Liver (tissue), 9 donors: Measurements from ENCODE around the gene HSF2BP. TPM values are rescaled to one million over a fixed set of nuclear protein-coding genes. Genes with fewer than 3 reads are reported as not detected.

Source experiments
- DNase-seq: peaks from one replicate; pipeline ENCODE4 v3.0.0-alpha.2; 2017; ENCODE audit warnings: low spot score
- H3K27ac ChIP-seq, 2 donors: one replicate each; pipeline ENCODE4 v1.7.0; 2013; ENCODE audit warnings: inconsistent platforms in 2 of 2, low read length in 2 of 2, control low read depth in 1 of 2, low read depth in 1 of 2, mild to moderate bottlenecking in 1 of 2
- H3K27me3 ChIP-seq, 4 donors: one replicate each; pipeline versions ENCODE4 v1.6.1 to v1.7.0; 2013; ENCODE audit warnings: low read length in 3 of 4, inconsistent platforms in 1 of 4, mild to moderate bottlenecking in 1 of 4, moderate library complexity in 1 of 4; ENCODE audit not compliant: control insufficient read depth in 4 of 4, insufficient read depth in 4 of 4
- H3K36me3 ChIP-seq, 4 donors: one replicate each; pipeline versions ENCODE4 v1.6.1 to v1.7.0; 2013; ENCODE audit warnings: low read length in 3 of 4, mild to moderate bottlenecking in 3 of 4, low read depth in 1 of 4, moderate library complexity in 1 of 4; ENCODE audit not compliant: control insufficient read depth in 4 of 4, insufficient read depth in 3 of 4
- H3K4me1 ChIP-seq, 4 donors: one replicate each; pipeline versions ENCODE4 v1.6.1 to v1.7.0; 2013; ENCODE audit warnings: low read length in 3 of 4, mild to moderate bottlenecking in 3 of 4, moderate library complexity in 1 of 4; ENCODE audit not compliant: control insufficient read depth in 4 of 4, insufficient read depth in 4 of 4
- H3K4me3 ChIP-seq, 3 donors: one replicate each; pipeline versions ENCODE4 v1.6.1 to v1.7.0; 2013; ENCODE audit warnings: low read length in 3 of 3, control low read depth in 1 of 3, low read depth in 1 of 3, mild to moderate bottlenecking in 1 of 3
- H3K9ac ChIP-seq, 2 donors: one replicate each; pipeline ENCODE4 v1.7.0; 2013; ENCODE audit warnings: low read length in 2 of 2, mild to moderate bottlenecking in 2 of 2, moderate library complexity in 2 of 2, control low read depth in 1 of 2, low read depth in 1 of 2
- H3K9me3 ChIP-seq, 4 donors: one replicate each; pipeline versions ENCODE4 v1.6.1 to v1.7.0; 2013; ENCODE audit warnings: low read length in 3 of 4; ENCODE audit not compliant: control insufficient read depth in 4 of 4
- ATF3 ChIP-seq: IDR thresholded peaks from 2 replicates; pipeline ENCODE4 v1.6.1; 2016; ENCODE audit warnings: antibody characterized with exemption
- CTCF ChIP-seq: fragments of 150-350 bp; IDR thresholded peaks from 2 replicates; pipeline ENCODE4 v1.5.1; 2017; ENCODE audit warnings: improper control_type of control experiment, low read depth, low read length; ENCODE audit not compliant: missing input control
- EGR1 ChIP-seq, 2 donors: IDR thresholded peaks; 2 replicates each; pipeline ENCODE4 v1.6.1; 2016 to 2018; ENCODE audit warnings: antibody characterized with exemption in 2 of 2, low read depth in 2 of 2
- FOXA1 ChIP-seq: IDR thresholded peaks from 2 replicates; pipeline ENCODE4 v1.6.1; 2016; ENCODE audit warnings: antibody characterized with exemption
- FOXA2 ChIP-seq: IDR thresholded peaks from 2 replicates; pipeline ENCODE4 v1.6.1; 2016; ENCODE audit warnings: antibody characterized with exemption
- GABPA ChIP-seq, 2 donors: IDR thresholded peaks in 1 of 2; conservative IDR thresholded peaks in 1 of 2; 2 replicates each; pipeline ENCODE4 v1.6.1; 2016; ENCODE audit warnings: antibody characterized with exemption in 2 of 2, mild to moderate bottlenecking in 1 of 2, moderate library complexity in 1 of 2
- HNF4A ChIP-seq, 2 donors: conservative IDR thresholded peaks; 2 replicates each; pipeline ENCODE4 v1.6.1; 2016; ENCODE audit warnings: antibody characterized with exemption in 2 of 2, mild to moderate bottlenecking in 2 of 2
- HNF4G ChIP-seq: IDR thresholded peaks from 2 replicates; pipeline ENCODE4 v1.6.1; 2016; ENCODE audit warnings: antibody characterized with exemption
- JUND ChIP-seq, 2 donors: IDR thresholded peaks; 2 replicates each; pipeline ENCODE4 v1.6.1; 2016; ENCODE audit warnings: antibody characterized with exemption in 2 of 2
- MAX ChIP-seq: IDR thresholded peaks from 2 replicates; pipeline ENCODE4 v1.6.1; 2016; ENCODE audit warnings: antibody characterized with exemption
- NR2F2 ChIP-seq: IDR thresholded peaks from 2 replicates; pipeline ENCODE4 v1.6.1; 2016; ENCODE audit warnings: antibody characterized with exemption
- RAD21 ChIP-seq, 2 donors: IDR thresholded peaks; 2 replicates each; pipeline ENCODE4 v1.6.1; 2016; ENCODE audit warnings: antibody characterized with exemption in 2 of 2, mild to moderate bottlenecking in 2 of 2
- REST ChIP-seq: IDR thresholded peaks from 2 replicates; pipeline ENCODE4 v1.6.1; 2016; ENCODE audit warnings: antibody characterized with exemption, mild to moderate bottlenecking
- RXRA ChIP-seq, 2 donors: IDR thresholded peaks; 2 replicates each; pipeline ENCODE4 v1.6.1; 2017 to 2018; ENCODE audit warnings: antibody characterized with exemption in 2 of 2, mild to moderate bottlenecking in 1 of 2
- SP1 ChIP-seq: IDR thresholded peaks from 2 replicates; pipeline ENCODE4 v1.6.1; 2018; ENCODE audit warnings: antibody characterized with exemption, mild to moderate bottlenecking
- TAF1 ChIP-seq: conservative IDR thresholded peaks from 2 replicates; pipeline ENCODE4 v1.6.1; 2016; ENCODE audit warnings: antibody characterized with exemption, mild to moderate bottlenecking
- YY1 ChIP-seq: IDR thresholded peaks from 2 replicates; pipeline ENCODE4 v1.6.1; 2016; ENCODE audit warnings: antibody characterized with exemption, mild to moderate bottlenecking
- ZBTB33 ChIP-seq: IDR thresholded peaks from 2 replicates; pipeline ENCODE4 v1.6.1; 2016; ENCODE audit warnings: antibody characterized with exemption
- WGBS: extraction: QIAGEN DNeasy Blood & Tissue Kit; methylation state at CpG from one replicate; pipeline ENCODE4 v1.1.7; 2013; 5-methylcytosine and 5-hydroxymethylcytosine counted together
- polyA plus RNA-seq, 2 donors: library from polyadenylated mRNA; stranded (reverse) in 1 of 2; unstranded in 1 of 2; fragments of 200-250 nt in 1 of 2; fragments of >200 nt in 1 of 2; fragmentation: Nextera tagmentation in 1 of 2; extraction: Ambion mirVana in 1 of 2; gene quantifications; one replicate each; pipeline versions ENCODE4 v1.2.1 to v1.2.3, GENCODE V29; 2013 to 2015
- total RNA-seq, 2 donors: library from RNA; depleted of rRNA; stranded (reverse); fragments of >200 nt; gene quantifications; one replicate each; pipeline ENCODE4 v1.2.3, GENCODE V29; 2014
- donor health status: healthy.
- donor health status: healthy.
- donor health status: healthy.
- donor health status: healthy.
- donor health status: healthy.

The HSF2BP gene
- total and polyA plus RNA-seq, 4 donors = 0.14 to 0.33 (median 0.16) TPM; not detected in 1

GRCh38 chr21:43572446-43572845 lies 86.8 kb downstream of the HSF2BP start:
- no peaks in the 10 kb centered on the region for H3K9me3 ChIP-seq
- H3K27me3 ChIP-seq = no peaks in the 10 kb centered on the region
- WGBS = 85% methylated on average over 5 of the region's 5 CpGs
- no peaks in the 10 kb centered on the region for H3K4me1 ChIP-seq
- TF ChIP-seq ZBTB33 = no peak
- TF ChIP-seq HNF4A (conservative IDR thresholded peaks at IDR 0.05) = no peak
- TF ChIP-seq TAF1 = no peak
- TF ChIP-seq SP1 = no peak
- TF ChIP-seq HNF4G = no peak
- TF ChIP-seq FOXA2 = no peak
- TF ChIP-seq YY1 = no peak
- no peak for TF ChIP-seq GABPA (IDR thresholded peaks at IDR 0.05 in 1 of 2, conservative IDR thresholded peaks at IDR 0.05 in 1 of 2)
- no peak for TF ChIP-seq RAD21 (IDR thresholded peaks at IDR 0.05)
- TF ChIP-seq CTCF = no peak
- no peak for TF ChIP-seq REST
- TF ChIP-seq ATF3 = no peak
- no peak for TF ChIP-seq MAX
- no peak for TF ChIP-seq JUND (IDR thresholded peaks at IDR 0.05)
- no peak overlapping the region for H3K27ac ChIP-seq
- no peaks in the 10 kb centered on the region for H3K36me3 ChIP-seq
- no peak for DNase-seq
- H3K4me3 ChIP-seq = no peak overlapping the region
- H3K9ac ChIP-seq = no peak overlapping the region

GRCh38 chr21:43571976-43572375 lies 87.3 kb downstream of the HSF2BP start:
- WGBS = 87% methylated on average over 6 of the region's 6 CpGs
- no peaks in the 10 kb centered on the region for H3K9me3 ChIP-seq
- no peak overlapping the region for H3K27ac ChIP-seq
- H3K4me1 ChIP-seq = no peaks in the 10 kb centered on the region
- no peak for DNase-seq
- no peaks in the 10 kb centered on the region for H3K27me3 ChIP-seq
- no peak overlapping the region for H3K4me3 ChIP-seq
- no peak overlapping the region for H3K9ac ChIP-seq
- no peaks in the 10 kb centered on the region for H3K36me3 ChIP-seq
- TF ChIP-seq EGR1 (IDR thresholded peaks at IDR 0.05; ENCODE audit: low read depth in 2 of 2) (no peak), SP1 (no peak), NR2F2 (no peak), JUND (IDR thresholded peaks at IDR 0.05) (no peak), HNF4G (no peak), ZBTB33 (no peak), ATF3 (no peak), CTCF (no peak), RAD21 (IDR thresholded peaks at IDR 0.05) (no peak), FOXA2 (no peak), HNF4A (conservative IDR thresholded peaks at IDR 0.05) (no peak), YY1 (no peak), MAX (no peak), TAF1 (no peak), FOXA1 (no peak), RXRA (IDR thresholded peaks at IDR 0.05) (no peak), GABPA (IDR thresholded peaks at IDR 0.05 in 1 of 2, conservative IDR thresholded peaks at IDR 0.05 in 1 of 2) (no peak)
